GM20431 (cell line): ENCODE data around the gene ABHD12.
"Not testable (repeated sequence)": the region's sequence is repeated elsewhere in the genome, so short reads cannot be mapped to it uniquely, and the experiment has no call there.

Experiments
- in situ Hi-C: fragments of 300-500 bp; cut with MseI, MboI; formaldehyde crosslinking; loops from one replicate; pipeline ENCODE4 v1.15.0; 2020; ENCODE audit warnings: low sequenced_read_pairs; ENCODE audit not compliant: unreplicated experiment

Gene ABHD12

DNA sequence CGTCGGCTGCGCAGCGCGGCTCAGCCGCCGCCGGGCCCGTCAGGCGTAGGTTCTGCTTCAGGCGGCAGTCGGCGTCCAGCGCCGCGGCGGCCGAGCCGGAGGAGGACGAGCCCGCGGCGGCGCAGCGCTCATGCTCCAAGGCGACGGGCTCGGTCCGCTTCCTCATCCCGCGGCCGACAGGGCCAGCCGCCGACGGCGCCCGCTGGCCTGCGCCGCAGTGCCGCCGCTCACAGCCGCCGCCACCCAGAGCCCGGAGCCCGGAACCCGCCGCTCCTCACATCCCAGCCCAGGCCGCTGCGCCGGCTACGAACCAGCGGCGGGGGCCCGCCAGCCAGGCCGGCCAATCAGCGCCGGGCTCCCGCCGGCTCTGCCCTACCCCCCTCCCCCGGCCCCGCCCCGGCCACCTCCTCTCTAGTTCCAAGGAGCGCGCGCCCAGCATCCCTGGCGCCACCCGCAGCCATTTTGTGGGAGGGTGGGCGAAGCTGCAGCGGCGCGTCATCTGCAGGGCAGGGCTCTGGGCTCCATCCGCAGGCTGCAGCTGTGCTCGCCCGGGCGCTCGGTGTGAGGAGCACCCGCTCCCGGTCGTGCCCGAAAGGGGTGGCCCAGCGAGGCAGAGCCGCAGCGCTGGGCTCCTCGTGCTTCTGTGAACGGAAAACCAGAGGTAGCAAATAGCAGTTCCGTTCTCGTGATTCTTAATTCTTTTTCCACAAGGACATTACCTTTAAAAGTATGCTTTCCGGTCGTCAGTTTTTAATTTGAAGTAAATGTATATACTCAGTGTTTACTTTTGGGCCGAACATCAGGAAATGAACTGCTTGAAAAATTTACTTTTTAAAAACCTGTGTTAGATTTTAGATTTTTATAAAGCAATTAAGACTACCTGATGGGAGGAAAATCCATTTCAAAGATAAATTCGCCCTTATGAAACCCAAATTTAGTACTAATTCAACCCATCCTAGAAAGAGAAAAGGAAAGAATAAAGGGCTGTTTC, at the start of gene ABHD12:
TSS of gene ABHD12 (minus strand) at position 298 of the 991 bp plus-strand sequence. CDS start at position 166, 132 bp downstream.
- in situ Hi-C loops, result loop anchor here (10.0 kb wide), 1 partner anchor 86 kb away; no protein-coding TSS in a partner anchor

DNA sequence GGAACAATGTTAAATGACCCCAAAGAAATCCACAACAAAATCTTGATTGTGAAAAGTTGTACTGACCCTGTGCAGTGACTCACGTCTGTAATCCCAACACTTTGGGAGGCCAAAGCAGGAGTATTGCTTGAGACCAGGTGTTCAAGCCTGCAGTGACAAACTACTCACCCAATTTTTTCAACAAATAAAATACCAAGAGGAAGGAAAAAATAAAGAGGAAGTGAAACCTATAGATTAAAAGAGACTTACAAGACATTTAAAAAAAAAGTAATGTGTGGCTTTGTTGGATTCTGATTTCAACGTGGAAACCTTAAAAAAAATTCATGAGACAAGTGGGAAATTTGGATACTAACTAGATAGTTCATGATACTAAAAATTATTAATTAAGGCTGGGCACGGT, 48.7 kb upstream of the ABHD12 start:
- in situ Hi-C loops, result no loop called here

DNA sequence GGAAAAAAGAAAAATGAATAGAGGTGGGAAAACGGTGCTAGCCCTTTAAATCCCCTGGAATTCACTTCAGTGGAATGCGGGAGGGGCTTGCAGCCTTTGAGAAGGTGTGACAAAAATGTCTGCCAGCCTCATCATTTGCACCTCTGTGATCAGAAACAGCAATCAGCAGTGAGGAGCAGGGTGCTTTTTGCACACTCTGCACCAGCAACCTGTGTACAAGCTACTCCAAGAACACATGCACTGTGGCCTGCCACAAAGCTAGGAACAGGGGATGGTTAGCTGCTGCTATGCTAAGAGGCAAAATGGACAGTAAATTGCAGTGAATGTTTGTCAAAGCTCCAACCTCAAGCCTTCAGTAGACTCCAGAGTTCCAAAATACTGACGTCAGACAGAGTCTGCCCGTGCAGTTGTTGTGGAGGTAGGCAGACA, 46.5 kb upstream of the ABHD12 start:
- in situ Hi-C loops, result no loop called here

DNA sequence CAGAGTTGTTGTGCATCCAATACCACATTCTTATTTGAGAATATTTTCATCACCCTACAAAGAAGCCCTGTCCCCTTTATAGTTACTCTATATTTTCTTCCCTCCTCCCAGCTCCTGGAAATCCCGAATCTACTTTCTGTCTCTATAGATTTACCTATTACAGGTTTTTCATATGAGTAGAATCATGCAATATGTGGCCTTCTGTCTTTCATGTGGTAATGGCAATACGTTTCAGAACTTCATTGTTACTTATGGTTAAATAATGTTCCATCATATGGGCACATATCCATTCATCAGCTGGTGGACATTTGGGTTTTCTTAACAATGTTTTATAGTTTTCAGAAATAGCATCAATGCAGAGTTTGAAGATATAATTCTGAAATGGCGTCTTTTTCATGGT, 33.9 kb upstream of the ABHD12 start:
- in situ Hi-C loops, result no loop called here

DNA sequence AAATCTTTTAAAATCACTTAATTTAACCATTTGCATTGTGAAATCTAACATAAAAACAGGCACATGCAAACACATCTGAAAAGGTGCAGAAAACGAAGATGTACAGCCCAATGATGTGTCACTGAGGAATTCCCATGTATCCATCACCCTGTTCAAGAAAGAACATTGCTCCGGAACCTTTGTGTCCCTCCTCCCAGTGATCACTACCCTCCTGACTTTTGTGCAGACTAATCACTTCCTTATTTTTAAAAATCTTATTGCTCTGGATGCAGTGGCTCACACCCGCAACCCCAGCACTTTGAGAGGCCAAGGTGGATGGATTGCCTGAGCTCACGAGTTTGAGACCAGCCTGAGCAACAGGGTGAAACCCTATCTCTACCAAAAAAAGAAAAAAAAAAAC, 31.4 kb upstream of the ABHD12 start:
- in situ Hi-C loops, result no loop called here

DNA sequence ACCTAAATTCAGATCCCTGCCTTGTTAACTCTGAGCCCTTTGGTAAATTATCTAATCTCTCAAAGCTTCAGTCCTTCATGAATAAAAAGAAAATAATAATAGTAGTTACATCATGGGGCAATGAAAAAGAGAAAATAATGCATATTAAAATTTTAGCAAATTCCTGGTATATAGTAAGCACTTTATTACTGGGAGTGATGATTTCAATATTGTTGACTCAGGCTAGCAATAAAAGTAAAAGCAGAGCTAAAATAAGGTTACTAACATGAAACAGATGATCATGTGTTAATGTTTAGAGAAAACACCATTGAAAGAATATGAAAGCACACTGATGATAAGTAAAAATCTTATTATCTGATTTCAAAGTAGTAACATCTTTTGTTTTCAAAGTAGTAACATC, 30.5 kb upstream of the ABHD12 start:
- in situ Hi-C loops, result no loop called here

DNA sequence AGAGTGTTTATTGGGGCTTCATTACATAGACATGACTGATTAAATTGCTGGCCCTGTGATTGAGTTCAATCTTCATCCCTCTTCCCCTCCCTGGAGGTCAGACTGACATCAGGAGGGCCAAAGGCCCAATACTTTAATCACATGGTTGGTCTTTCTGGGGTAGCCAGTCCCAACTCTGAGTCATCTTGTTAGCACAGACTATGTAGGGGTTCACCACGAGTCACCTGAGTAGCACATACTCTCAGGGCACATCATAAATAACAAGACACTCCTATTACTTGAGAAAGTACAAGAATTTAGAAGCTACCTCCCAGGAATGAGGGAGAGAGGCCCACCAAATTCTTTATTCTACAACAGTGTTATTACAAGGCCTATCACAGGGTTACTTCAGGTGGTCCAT, 28.1 kb upstream of the ABHD12 start:
- in situ Hi-C loops, result no loop called here

DNA sequence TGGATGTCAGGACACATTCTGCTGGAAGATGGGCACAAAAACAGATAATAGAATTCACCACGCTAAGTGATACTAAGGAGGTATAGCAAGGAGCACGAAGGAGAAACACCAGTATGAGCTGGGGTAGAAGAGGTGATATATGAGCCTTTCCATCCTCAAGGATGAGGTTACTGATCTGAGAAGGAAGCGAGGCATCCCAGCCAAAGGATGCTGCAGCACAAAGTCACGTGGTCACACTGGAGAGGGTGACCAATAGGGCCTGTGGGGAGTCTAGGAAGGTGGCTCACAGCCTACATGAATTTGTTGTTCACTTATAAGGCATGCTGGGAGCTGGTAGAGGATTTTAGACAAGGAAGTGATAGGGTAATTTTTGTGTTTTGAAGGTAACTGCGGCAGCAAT, 18.3 kb upstream of the ABHD12 start:
- in situ Hi-C loops, result no loop called here

DNA sequence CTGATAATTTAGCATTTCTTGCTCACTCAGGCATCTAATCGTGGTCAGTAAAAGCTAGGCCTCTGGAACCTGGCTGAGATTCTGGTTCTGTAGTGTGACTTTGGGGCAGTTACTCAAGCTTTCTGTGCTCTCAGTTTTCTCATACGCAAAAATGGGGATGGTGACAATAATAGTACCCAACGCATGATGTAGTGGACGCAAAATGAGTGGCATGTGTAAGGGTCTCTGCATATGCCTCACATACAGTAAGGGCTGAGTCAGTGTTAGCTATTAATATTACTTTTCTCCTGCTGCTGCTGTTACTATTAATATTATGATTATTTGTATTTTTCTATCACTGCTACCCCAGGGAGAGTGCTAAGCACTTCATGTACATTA, 17.5 kb upstream of the ABHD12 start:
- in situ Hi-C loops, result no loop called here

DNA sequence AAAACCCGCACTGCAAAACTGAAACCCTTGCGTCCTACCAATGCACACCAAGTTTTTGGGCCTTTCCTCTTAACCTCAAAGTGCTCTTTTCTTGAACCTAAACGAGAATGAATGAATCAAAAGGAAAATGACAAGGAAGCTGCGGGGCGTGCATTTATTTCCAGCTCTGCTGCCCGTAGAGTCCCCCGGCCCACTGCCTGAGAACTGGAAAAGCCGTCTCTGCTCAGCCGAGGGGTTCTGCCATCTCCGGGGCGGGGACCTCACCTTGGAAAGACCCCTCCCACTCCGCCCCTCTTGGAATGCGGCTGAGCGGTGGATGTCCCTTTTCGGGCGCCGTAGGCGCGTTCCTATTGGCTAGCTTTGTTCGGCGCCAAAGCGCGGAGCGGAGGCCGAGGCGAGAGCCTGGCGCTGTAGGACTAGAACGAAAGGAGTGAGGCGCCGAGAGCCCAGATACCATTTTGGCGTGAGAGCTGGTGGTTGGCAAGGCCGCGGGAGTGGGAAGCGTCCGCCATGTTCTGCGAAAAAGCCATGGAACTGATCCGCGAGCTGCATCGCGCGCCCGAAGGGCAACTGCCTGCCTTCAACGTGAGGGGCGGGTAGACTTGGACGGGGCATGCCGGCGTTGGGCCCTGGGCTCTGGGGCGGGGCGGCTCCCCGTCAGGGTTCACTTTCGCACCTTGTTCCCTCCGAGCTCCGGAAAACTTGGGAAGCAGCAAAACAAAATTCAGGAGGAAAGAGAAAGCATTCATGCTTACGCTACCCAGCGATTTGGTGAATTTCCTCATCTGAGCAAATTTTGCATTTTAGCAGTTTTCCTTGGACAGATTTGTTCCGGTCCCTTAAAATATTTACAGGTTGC, 16.9 kb upstream of the ABHD12 start, which contains the start of gene GINS1:
TSS of gene GINS1 (plus strand) at position 363 of the 859 bp plus-strand sequence. CDS start at position 511, 148 bp downstream.
- in situ Hi-C loops, result no loop called here

DNA sequence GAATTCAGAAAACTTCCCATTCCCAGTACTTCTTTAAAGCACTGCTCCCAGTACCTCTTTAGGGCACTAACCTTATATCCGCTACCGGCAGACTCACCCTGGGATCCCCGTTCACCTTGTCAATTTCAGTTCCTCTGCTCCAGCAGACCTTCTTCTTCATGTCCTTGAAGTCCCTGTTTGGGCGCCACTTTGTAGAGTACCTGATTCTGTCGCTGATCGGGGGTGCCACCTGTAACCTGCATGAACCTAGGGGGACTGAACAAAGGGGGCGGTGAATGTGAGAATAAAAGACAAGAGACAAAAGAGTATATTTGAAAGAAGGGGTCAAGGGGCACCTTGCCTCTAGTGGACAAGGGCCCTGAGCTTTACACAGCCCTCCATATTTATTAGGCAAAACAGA, 11.9 kb upstream of the ABHD12 start:
- in situ Hi-C loops, result no loop called here

DNA sequence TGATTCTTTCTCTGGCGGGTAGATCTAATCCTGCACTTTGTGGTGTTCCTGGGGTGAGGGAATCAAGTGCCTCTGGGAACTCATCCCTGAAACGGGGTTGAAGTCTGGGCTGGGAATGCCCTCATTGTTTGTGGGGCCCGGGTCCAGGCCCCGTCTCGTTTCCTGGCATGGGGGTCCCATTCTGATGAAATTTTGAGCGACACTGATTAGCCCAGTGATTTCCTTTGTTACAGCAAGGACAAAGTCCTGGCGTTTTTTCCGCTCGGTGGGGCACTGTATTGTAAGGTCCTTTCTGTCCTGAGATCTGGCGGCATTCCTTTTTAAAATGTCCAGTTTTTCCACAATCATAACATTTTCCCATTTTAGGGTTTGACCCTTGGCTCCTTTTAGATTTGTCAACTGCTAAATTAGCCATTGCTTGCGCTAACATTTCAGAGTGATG, 9.7 kb upstream of the ABHD12 start:
- in situ Hi-C loops, result not testable (repeated sequence)

DNA sequence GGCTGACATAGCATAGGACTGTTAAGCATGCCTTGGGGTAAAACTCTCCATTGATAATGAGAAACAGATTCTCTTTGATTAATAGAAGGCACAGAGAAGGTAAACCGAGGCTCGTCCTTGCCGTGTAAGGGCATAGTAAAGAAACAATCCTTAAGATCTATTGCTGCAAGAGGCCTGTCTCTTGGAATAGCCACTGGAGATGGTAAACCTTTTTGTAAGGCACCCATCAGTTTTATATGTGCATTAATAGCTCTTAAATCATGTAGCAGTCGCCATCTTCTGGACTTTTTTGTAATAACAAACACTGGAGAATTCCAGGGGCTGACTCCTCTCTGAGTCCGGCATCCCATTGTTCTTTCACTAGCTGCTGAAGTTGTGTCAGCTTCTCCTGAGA, 8.4 kb upstream of the ABHD12 start:
- in situ Hi-C loops, result loop anchor here (10.0 kb wide), 1 partner anchor 94 kb away; no protein-coding TSS in a partner anchor

DNA sequence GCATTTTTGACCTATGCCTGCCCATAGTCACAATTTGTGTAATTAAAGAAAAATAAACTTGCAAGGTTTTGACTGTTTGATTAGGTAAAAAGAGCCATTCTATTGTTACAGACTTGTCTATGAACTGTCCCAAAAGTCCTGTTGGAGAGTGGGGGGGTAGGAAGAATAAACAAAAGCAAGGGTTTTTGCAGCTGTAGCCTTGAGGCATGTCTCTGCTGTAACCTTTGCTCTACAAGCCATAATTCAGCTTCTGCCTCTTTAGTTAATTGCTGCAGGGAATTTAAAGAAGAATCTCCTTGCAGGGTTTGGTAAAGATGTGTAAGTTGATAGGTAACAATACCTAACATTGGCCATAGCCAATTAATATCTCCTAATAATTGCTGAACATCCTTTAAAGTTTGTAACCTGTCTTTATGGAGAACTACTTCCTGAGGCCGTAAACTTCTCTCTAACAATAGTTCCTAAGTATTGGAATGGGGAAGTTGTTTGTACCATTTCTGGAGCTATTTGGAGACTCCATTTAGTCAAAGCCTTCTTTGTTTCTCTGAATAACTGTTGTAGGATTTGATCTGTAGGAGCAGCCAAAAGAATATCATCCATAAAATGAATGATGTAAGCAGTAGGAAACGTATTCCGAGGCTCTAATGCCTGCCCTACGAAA, 7.9 kb upstream of the ABHD12 start:
- in situ Hi-C loops, result loop anchor here (10.0 kb wide), 1 partner anchor 94 kb away; no protein-coding TSS in a partner anchor

DNA sequence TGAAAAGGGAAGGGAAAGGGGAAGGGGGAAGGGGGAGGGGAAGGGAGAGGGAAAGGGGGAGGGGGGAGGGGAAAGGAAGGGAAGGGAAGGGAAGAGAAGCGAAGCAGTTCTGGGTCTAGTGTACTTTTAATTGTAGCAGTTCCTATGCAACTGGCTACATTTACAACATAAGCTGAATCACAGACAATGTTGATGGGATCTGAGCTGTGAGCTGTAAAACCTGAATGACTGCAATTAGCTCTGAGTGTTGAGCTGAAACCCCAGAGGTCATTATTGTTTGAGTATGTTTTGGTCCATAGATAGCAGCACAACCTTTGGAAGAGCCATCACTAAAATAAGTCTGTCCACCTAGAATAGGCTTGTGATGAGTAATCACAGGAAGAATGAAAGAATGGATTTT, 7.2 kb upstream of the ABHD12 start:
- in situ Hi-C loops, result loop anchor here (10.0 kb wide), 1 partner anchor 93 kb away; no protein-coding TSS in a partner anchor

DNA sequence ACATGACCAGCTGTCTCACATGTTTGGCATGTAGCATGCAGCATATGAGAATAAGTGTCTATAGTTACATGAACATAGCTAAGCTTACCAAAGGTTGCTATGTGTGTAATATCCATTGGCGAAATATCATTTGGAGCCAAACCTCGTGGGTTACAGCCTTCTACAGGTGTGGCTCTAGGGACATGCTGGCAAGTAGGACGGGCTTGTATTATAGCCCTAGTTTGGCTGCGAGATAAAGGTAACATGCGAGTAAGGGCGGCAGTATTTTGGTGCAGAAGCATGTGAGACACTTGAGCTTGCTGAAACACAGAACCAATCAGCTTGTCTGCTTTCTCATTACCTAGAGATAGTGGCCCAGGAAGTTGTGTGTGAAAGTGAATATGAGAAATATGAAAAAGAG, 6.5 kb upstream of the ABHD12 start:
- in situ Hi-C loops, result loop anchor here (10.0 kb wide), 1 partner anchor 92 kb away; no protein-coding TSS in a partner anchor

DNA sequence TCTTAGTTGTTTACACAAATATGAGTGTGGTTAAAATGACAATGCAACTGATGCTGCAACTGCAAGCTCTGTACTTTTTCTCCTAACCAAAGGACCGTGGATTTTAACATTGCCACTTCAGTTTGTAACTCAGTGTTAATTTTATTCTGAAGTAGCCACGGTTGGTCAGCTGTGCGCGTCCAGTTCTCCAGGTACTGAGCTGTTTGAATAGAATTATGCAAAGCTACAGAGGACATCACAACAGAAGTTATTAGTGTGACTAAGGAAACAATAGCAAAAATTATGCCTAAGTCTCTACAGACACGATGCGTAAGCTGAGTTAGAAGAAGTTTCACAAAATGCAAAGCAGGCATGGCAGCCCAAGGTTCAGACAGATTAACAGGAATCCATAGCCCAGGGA, 4.4 kb upstream of the ABHD12 start:
- in situ Hi-C loops, result loop anchor here (10.0 kb wide), 1 partner anchor 90 kb away; no protein-coding TSS in a partner anchor

DNA sequence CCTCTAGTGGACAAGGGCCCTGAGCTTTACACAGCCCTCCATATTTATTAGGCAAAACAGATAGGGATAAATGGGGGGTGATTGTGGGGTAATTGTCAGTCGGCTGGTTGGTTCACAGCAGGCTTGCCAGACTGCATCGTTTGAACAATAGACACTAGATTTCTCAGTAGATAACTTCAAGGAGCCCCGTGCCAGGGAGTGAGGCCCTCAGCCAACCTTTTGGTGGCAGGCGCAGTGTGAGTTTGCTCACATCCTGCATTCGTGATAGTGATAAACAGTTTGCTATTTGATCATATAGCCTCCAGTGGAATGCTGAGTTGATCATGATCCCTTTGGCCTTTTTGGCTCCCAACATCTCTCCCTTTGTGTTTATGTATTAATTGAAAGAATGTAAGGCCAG, 3.6 kb upstream of the ABHD12 start:
- in situ Hi-C loops, result loop anchor here (10.0 kb wide), 1 partner anchor 89 kb away; no protein-coding TSS in a partner anchor

DNA sequence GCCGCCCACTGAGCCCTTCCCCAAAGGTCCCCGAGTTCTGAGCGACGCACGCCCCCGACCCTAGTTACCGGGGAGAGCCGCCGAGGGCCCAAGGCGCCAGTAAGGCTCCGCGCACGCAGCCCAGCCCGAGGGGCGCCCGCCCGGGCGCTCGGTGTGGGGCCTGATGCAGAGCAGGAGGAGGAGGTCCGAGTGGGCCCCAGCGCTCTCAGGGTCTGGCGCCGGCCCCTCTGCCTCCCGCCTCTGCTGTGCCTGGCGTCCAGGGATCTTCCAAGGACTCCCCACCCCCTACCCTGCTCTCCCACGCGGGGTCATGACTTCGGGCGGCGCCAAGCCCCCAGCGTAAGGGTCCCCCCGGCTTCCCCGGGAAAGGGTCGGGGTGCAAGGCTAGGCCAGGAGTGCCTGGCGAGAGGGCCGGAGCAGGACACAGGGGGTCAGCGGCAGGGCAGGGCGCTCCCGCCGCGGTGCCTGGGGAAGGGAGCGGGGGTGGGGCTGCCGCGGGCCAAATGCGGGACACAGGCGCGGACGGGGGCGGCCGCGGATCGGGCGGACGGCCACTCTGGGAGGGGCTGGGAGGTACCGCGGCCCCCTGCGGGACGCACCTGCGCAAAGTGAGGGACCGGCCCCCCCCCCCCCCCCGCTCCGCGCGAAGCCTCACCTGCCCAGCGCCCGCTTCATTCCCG, 637 bp downstream of the ABHD12 start:
- in situ Hi-C loops, result loop anchor here (10.0 kb wide), 1 partner anchor 85 kb away; no protein-coding TSS in a partner anchor
